ENCODE results near the gene MED25.

Gene MED25

DNA sequence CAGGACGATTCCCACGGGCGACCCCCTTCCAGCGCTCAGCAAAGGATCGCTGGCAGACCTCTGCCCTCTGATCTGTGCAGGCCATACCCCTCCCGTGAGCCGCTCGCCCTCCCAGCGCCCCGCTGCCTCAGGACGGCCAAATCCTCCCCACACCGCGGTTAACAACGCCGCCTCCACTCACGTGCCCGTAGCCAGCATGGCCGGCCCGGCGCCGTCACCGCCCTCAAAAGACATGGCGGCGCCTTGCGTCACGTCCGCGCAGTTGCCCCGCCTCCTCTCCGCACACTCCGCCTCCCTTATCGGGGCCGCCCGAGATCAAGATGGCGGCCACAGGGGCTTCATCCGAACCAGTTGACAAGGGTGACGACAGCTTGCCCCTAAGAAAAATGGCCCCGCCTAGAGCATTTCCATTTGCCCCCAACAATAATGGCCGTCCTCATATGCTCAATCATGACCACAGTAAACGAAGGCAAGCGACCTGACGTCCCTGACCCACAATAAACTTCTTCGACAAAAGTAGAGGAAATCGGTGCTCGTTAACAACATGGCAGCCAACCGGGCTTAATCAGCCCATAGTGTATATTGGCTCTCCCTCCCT, 58.4 kb downstream of the MED25 start:
- DNase-seq = peak; percentile 97

GRCh38 chr19:49877020-49877878, 59.2 kb downstream of the MED25 start, which contains the start of the genes AKT1S1 and TBC1D17:
AKT1S1 (minus strand) TSS chr19:49877355; CDS start chr19:49873295, 4,060 bp downstream.
TBC1D17 (plus strand) TSS chr19:49877702; CDS start chr19:49877724, 22 bp downstream.
- DNase-seq = peak; percentile 99

DNA sequence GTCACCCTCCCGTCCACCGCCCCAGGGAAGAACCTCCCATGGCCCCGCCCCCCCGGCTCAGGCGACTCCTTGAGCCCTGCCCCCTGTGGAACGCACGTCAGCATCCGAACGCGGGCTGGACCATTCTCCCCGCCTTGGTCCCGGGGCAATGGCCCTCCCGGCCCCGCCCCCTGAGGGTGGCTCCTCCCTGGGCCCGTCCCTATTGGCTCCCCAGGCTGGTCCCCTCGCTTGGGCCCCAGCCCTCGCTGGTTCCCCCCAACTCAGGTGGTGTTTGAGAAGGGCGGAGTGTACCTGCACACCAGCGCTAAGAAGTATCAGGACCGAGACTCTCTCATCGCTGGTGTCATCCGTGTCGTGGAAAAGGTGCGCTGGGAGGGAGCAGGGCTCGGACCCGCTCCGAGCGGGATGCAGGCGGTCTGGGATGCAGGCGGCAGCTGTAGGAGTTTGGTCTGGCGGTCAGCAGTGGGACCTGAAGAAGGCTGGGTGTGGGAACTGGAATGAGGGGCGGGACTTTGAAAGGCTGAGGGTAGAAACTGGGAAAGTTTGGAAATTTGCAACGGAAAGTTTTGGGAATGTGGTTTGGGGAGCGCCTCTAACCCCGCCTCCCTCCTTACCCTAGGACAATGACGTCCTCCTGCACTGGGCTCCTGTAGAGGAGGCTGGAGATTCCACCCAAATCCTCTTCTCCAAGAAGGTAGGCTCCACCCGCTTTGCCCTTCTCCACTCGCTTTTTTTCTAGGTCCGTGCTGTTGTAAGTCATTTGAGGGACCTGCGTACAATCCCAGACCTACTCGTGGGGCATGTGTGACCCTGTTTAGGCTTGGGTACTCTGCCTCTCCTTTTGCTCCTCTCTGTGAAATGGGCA, 60.0 kb downstream of the MED25 start:
- peak; percentile 93 for DNase-seq

- DNase-seq = no peak
Measured at GRCh38 chr19:49878744-49879070, 60.6 kb downstream of the MED25 start.

DNA sequence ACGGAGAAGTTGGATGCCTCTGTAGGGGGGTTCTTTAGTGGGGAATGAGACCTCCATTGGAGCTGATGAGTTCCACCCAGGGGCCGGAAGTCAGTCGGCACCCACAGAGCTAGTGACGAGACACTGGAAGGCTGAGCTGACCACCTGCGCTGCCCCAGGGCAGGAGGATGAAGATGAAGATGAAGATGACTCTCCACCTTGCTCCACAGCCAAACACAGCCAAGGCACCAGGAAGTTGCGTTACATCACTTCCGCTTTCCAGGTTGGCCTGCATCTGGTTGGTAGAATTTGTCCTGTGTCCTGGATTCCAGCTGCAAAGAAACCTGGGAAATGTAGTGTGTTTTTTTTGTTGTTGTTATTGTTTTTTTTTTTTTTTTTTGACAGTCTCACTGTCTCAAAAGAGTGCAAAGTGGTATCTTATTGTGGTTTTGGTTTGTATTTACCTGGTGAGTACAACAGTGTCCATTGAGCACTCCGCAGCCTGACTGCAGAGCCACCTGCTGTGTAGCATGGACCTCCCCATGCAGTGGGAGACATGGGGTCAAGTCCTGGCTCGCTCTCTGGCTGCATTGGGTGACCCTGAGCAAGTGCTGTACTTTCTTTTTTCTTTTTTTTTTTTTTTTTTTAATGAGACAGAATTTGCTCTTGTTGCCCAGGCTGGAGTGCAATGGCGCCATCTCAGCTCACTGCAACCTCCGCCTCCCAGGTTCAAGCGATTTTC, 61.3 kb downstream of the MED25 start:
- DNase-seq = no peak

DNA sequence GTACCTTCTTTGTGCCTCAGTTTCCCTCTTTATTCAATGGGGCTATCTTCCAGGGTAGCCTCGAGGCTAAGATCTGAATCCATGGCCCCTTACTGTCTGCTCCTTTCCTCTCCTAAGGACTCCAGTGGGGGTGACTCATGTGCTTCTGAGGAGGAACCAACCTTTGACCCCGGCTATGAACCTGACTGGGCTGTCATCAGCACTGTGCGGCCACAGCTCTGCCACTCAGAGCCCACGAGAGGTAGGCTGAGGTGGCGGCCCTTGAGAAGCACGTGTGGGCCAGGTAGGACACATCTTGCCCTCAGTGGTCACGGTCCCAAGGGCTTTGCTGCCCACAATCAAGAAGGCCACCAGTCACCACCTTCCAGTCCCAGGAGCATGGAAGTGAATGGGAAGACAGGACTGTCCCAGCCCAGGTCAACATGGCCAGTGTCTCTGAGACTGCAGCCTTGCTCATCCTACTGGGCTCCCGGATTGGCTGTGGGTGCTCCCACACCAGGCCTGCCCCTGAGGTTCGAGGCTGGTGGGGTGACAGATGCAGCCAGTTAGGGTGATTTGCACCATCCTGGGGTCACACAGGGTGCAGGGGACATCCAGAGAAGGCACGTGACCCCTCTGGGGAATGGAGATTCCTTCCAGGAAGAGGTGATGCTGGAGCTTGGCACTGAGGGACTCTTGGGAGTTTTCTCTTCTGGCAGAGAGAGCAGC, 62.2 kb downstream of the MED25 start:
- no peak for DNase-seq

- DNase-seq = no peak
Measured at GRCh38 chr19:49881186-49881585, 63.1 kb downstream of the MED25 start.

- no peak for DNase-seq
Measured at GRCh38 chr19:49881672-49882394, 63.7 kb downstream of the MED25 start.

DNA sequence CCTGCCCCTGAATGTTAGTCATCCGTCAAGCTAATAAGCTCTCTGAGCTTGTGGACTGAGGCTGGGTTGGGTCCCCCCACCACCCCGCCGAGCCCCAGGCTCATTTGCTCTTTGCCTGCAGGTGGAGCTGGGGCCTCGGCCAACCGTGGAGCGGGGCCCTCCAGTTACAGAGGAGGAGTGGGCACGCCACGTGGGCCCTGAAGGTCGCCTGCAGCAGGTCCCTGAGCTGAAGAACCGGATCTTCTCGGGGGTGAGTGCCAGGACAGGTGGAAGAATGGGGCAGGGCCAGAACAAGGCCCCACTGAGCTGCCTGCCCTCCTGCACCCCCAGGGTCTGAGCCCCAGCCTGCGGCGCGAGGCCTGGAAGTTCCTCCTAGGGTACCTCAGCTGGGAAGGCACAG, 64.6 kb downstream of the MED25 start:
- no peak for DNase-seq

GRCh38 chr19:49883094-49883493, 65.0 kb downstream of the MED25 start:
- DNase-seq = no peak

DNA sequence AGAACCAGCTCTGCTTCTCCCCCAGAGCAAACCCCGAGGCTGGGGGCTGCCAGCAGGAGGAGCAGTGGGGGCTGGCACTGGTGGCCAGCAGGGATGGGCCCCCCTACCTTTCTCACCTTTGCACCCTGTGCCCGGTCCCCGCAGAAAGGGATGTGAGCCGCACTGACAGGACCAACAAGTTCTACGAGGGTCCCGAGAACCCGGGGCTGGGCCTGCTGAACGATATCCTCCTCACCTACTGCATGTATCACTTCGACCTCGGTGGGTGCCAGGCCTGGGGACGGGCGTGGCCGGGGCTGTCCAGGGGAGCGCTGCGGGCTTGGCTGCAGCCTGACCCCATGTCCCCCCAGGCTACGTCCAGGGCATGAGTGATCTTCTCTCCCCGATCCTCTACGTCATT, 66.0 kb downstream of the MED25 start:
- DNase-seq = no peak

GRCh38 chr19:49884760-49885159, 66.7 kb downstream of the MED25 start:
- no peak for DNase-seq
